ENCODE data around the gene RASAL1.

The RASAL1 gene

DNA sequence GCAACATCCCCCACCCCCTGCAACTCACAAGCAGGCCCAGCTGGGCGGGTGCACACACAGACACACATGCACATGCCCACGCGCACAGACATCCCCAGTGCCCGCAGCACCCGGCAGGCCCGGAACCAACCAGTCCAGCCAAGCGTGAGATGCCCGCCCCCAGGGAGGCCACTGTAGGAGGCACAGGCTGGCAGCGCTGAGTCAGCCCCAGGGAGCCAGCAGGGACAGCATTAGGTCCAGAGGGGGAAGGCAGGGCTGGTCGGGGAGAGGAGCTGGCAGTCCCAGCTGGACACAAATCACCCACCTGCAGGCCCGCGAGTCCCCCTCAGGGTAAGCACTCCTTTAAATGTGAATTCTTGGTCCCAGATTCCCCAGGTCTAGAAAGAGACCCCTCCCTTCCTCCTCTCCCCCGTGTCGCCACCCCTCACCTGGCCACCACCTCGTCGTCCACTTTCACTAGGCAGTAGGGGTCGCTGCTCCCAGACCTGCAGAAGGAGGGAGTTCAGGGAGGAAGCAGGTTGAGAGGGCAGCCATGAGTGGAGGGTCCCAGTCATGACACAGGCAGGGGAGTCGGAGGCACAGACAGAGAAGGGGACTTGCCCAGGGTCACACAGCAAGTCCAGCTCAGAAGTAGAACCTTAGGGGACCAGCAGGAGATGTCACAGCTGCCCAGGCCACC is 5.0 kb downstream of the RASAL1 start:
- H3K79me2 ChIP-seq (ENCODE audit: control insufficient read depth, insufficient read depth, low read length, poor library complexity) = no peaks in the 10 kb centered on the region
- no peaks in the 10 kb centered on the region for H3K36me3 ChIP-seq (ENCODE audit: control insufficient read depth in 1 of 2, insufficient read depth in 2 of 2, low read length in 2 of 2)
- H3K4me3 ChIP-seq (ENCODE audit: low read depth, low read length) = no peak overlapping the region
- H2BK5ac ChIP-seq (ENCODE audit: low read depth, low read length, poor library complexity) = no peak overlapping the region
- H4K12ac ChIP-seq (ENCODE audit: low read depth, low read length) = no peak overlapping the region
- no peak overlapping the region for H4K91ac ChIP-seq (ENCODE audit: low read depth, low read length)
- no peak overlapping the region for H2AFZ ChIP-seq (ENCODE audit: insufficient read depth, low read length, poor library complexity)
- WGBS (ENCODE audit: extremely low coverage, insufficient coverage, insufficient read length) = no CpG with 5 or more reads among the region's 18 CpGs
- H3K9ac ChIP-seq (ENCODE audit: low read length) = no peak overlapping the region
- no peak overlapping the region for H3K4ac ChIP-seq (ENCODE audit: low read depth, low read length)
- no peak overlapping the region for H2BK120ac ChIP-seq (ENCODE audit: insufficient read depth, low read length, poor library complexity)
- H3K18ac ChIP-seq (ENCODE audit: low read length) = no peak overlapping the region
- no peak overlapping the region for H2BK12ac ChIP-seq (ENCODE audit: low read length)
- no peaks in the 10 kb centered on the region for H3K27me3 ChIP-seq (ENCODE audit: insufficient read depth, low read length)
- H3K14ac ChIP-seq (ENCODE audit: low read length) = no peak overlapping the region
- H4K8ac ChIP-seq (ENCODE audit: low read depth, low read length) = no peak overlapping the region
- H3K9me3 ChIP-seq (ENCODE audit: insufficient read depth, low read depth, low read length) = no peaks in the 10 kb centered on the region
- H3K23ac ChIP-seq (ENCODE audit: low read length) = no peak overlapping the region
- no peak overlapping the region for H2AK5ac ChIP-seq (ENCODE audit: low read length)
- H3K4me2 ChIP-seq (ENCODE audit: low read length) = no peak overlapping the region
- no peak for DNase-seq
- peaks cover 0 to 5% of the 10 kb centered on the region in 2 experiments for H3K4me1 ChIP-seq (ENCODE audit: control insufficient read depth in 1 of 2, insufficient read depth in 2 of 2, low read length in 2 of 2)
- no peaks in the 10 kb centered on the region for H3K79me1 ChIP-seq (ENCODE audit: low read length)
- no peak overlapping the region for H3K27ac ChIP-seq (ENCODE audit: low read depth, low read length)

DNA sequence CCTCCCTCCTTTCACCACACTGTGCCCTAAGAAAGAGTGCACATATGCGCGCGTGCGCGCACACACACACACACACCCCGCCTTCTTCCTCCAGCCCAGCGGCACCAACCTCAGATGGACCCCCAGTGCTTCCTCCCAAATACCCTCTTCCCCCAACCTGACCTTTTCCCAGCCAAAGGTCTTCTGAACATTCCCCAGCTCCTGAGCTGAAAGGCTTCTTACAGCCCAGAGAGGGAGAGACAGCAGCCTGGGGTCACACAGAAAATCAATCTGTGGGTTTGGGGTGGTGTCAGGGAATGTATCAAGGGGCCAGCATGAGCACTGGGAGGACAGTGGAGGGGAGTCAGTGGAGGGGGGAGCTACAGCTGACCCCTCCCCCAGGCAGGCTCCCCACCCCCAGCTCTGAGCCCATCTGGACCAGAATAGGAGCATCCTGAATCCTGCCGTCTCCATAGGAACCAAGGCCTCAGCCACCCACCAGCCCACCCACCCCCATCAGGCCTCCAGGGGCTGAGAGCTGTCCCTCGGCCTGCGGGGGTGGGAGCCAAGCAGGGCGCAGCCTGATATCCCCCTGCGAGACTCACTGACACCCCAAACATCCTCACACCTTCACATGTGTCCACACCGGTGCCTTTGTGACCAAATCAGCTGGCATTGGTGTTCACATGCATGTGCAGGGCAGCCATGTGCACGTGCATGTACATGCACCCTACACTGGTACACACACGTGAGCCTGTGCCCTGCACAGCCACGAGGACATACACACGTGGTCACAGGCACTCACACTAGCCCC is 5.7 kb downstream of the RASAL1 start:
- H3K23ac ChIP-seq (ENCODE audit: low read length) = no peak overlapping the region
- no peaks in the 10 kb centered on the region for H3K79me1 ChIP-seq (ENCODE audit: low read length)
- no peaks in the 10 kb centered on the region for H3K9me3 ChIP-seq (ENCODE audit: insufficient read depth, low read depth, low read length)
- H3K27me3 ChIP-seq (ENCODE audit: insufficient read depth, low read length) = no peaks in the 10 kb centered on the region
- WGBS (ENCODE audit: extremely low coverage, insufficient coverage, insufficient read length) = no CpG with 5 or more reads among the region's 17 CpGs
- H3K36me3 ChIP-seq (ENCODE audit: control insufficient read depth in 1 of 2, insufficient read depth in 2 of 2, low read length in 2 of 2) = no peaks in the 10 kb centered on the region
- no peak for DNase-seq
- no peak overlapping the region for H2BK12ac ChIP-seq (ENCODE audit: low read length)
- no peak overlapping the region for H4K8ac ChIP-seq (ENCODE audit: low read depth, low read length)
- no peak overlapping the region for H3K18ac ChIP-seq (ENCODE audit: low read length)
- no peak overlapping the region for H3K14ac ChIP-seq (ENCODE audit: low read length)
- H3K27ac ChIP-seq (ENCODE audit: low read depth, low read length) = no peak overlapping the region
- H3K4me2 ChIP-seq (ENCODE audit: low read length) = no peak overlapping the region
- no peak overlapping the region for H2AK5ac ChIP-seq (ENCODE audit: low read length)
- H3K4ac ChIP-seq (ENCODE audit: low read depth, low read length) = no peak overlapping the region
- no peak overlapping the region for H3K9ac ChIP-seq (ENCODE audit: low read length)
- no peak overlapping the region for H2BK5ac ChIP-seq (ENCODE audit: low read depth, low read length, poor library complexity)
- no peak overlapping the region for H2BK120ac ChIP-seq (ENCODE audit: insufficient read depth, low read length, poor library complexity)
- H4K12ac ChIP-seq (ENCODE audit: low read depth, low read length) = no peak overlapping the region
- no peaks in the 10 kb centered on the region for H3K79me2 ChIP-seq (ENCODE audit: control insufficient read depth, insufficient read depth, low read length, poor library complexity)
- no peaks in the 10 kb centered on the region for H3K4me1 ChIP-seq (ENCODE audit: control insufficient read depth in 1 of 2, insufficient read depth in 2 of 2, low read length in 2 of 2)
- H4K91ac ChIP-seq (ENCODE audit: low read depth, low read length) = no peak overlapping the region
- H3K4me3 ChIP-seq (ENCODE audit: low read depth, low read length) = no peak overlapping the region
- no peak overlapping the region for H2AFZ ChIP-seq (ENCODE audit: insufficient read depth, low read length, poor library complexity)

DNA sequence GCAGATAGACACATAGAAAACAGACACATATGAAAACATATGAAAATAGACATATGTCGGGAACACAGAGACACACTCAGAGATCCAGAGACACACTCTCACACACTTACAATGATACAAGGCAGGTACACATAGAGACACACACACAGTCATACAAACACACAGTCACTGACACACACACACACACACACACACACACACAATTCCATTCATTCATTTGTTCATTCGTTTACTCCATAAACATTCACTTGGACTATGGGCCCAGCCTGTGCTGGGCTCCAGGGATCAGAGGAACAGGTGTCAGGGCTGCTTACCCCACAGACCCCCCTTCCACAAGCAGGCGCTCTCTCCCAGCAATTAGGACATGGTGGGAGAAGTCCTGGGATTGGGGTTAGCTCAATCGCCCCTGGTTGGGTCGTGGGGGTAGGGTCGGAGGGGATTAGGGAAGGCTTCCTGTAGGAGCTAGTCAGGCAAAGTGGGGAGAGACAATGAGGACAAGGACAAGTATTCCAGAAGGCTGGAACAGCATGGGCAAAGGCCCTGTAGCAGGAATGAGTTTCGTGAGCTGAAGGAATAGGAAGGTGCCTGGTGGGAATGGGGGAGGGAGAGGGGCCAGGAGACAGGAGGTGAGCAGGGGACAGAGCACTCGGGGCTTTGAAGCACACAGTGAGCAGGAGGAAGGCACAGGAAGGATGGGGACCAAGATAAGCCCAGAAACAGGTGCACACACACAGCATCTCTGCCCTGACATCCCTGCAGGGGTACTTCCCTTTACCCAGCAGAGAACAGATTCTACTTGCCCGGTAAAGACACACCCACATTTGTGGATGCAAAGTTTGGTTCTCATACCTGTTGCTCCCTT is 6.5 kb downstream of the RASAL1 start:
- no peaks in the 10 kb centered on the region for H3K79me2 ChIP-seq (ENCODE audit: control insufficient read depth, insufficient read depth, low read length, poor library complexity)
- no peak overlapping the region for H3K9ac ChIP-seq (ENCODE audit: low read length)
- no peak overlapping the region for H2AFZ ChIP-seq (ENCODE audit: insufficient read depth, low read length, poor library complexity)
- no peaks in the 10 kb centered on the region for H3K4me1 ChIP-seq (ENCODE audit: control insufficient read depth in 1 of 2, insufficient read depth in 2 of 2, low read length in 2 of 2)
- no peak overlapping the region for H2BK12ac ChIP-seq (ENCODE audit: low read length)
- H2AK5ac ChIP-seq (ENCODE audit: low read length) = no peak overlapping the region
- no peaks in the 10 kb centered on the region for H3K9me3 ChIP-seq (ENCODE audit: insufficient read depth, low read depth, low read length)
- no peak overlapping the region for H4K91ac ChIP-seq (ENCODE audit: low read depth, low read length)
- H4K12ac ChIP-seq (ENCODE audit: low read depth, low read length) = no peak overlapping the region
- no peak overlapping the region for H3K14ac ChIP-seq (ENCODE audit: low read length)
- H3K36me3 ChIP-seq (ENCODE audit: control insufficient read depth in 1 of 2, insufficient read depth in 2 of 2, low read length in 2 of 2) = no peaks in the 10 kb centered on the region
- H3K4me2 ChIP-seq (ENCODE audit: low read length) = no peak overlapping the region
- no peaks in the 10 kb centered on the region for H3K27me3 ChIP-seq (ENCODE audit: insufficient read depth, low read length)
- WGBS (ENCODE audit: extremely low coverage, insufficient coverage, insufficient read length) = no CpG with 5 or more reads among the region's 9 CpGs
- no peak overlapping the region for H4K8ac ChIP-seq (ENCODE audit: low read depth, low read length)
- H2BK5ac ChIP-seq (ENCODE audit: low read depth, low read length, poor library complexity) = no peak overlapping the region
- no peak overlapping the region for H2BK120ac ChIP-seq (ENCODE audit: insufficient read depth, low read length, poor library complexity)
- no peaks in the 10 kb centered on the region for H3K79me1 ChIP-seq (ENCODE audit: low read length)
- DNase-seq = no peak
- H3K4me3 ChIP-seq (ENCODE audit: low read depth, low read length) = no peak overlapping the region
- H3K4ac ChIP-seq (ENCODE audit: low read depth, low read length) = no peak overlapping the region
- no peak overlapping the region for H3K18ac ChIP-seq (ENCODE audit: low read length)
- no peak overlapping the region for H3K23ac ChIP-seq (ENCODE audit: low read length)
- no peak overlapping the region for H3K27ac ChIP-seq (ENCODE audit: low read depth, low read length)

DNA sequence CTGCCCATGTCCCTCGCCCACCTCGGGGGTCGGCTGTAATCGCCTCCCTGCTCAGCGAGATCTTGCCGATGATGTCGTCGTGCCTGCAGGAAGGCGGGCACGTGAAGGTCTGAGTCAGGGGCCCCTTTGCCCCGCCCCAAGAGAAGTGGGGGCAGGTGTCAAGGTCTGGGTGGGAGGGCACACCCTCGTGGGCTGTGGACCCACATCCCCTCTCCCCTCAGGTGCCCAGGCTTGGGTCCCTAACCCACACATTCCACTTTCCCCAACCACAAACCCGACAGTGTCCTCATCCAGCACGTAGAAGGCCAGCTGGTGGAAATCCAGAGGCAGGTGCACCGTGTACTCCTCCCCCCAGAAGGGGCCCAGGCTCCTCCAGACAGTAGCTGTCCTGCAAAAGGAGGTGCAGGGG is 7.8 kb downstream of the RASAL1 start:
- no peak overlapping the region for H4K12ac ChIP-seq (ENCODE audit: low read depth, low read length)
- no peak for DNase-seq
- no peak overlapping the region for H2AK5ac ChIP-seq (ENCODE audit: low read length)
- no peak overlapping the region for H4K91ac ChIP-seq (ENCODE audit: low read depth, low read length)
- H4K8ac ChIP-seq (ENCODE audit: low read depth, low read length) = no peak overlapping the region
- no peak overlapping the region for H3K27ac ChIP-seq (ENCODE audit: low read depth, low read length)
- no peaks in the 10 kb centered on the region for H3K4me1 ChIP-seq (ENCODE audit: control insufficient read depth in 1 of 2, insufficient read depth in 2 of 2, low read length in 2 of 2)
- no peaks in the 10 kb centered on the region for H3K79me2 ChIP-seq (ENCODE audit: control insufficient read depth, insufficient read depth, low read length, poor library complexity)
- no CpG with 5 or more reads among the region's 15 CpGs for WGBS (ENCODE audit: extremely low coverage, insufficient coverage, insufficient read length)
- peak overlapping the region; percentile 23 for H3K4me3 ChIP-seq (ENCODE audit: low read depth, low read length)
- no peak overlapping the region for H3K14ac ChIP-seq (ENCODE audit: low read length)
- H2BK120ac ChIP-seq (ENCODE audit: insufficient read depth, low read length, poor library complexity) = no peak overlapping the region
- no peaks in the 10 kb centered on the region for H3K27me3 ChIP-seq (ENCODE audit: insufficient read depth, low read length)
- H3K9ac ChIP-seq (ENCODE audit: low read length) = no peak overlapping the region
- no peaks in the 10 kb centered on the region for H3K79me1 ChIP-seq (ENCODE audit: low read length)
- H3K9me3 ChIP-seq (ENCODE audit: insufficient read depth, low read depth, low read length) = no peaks in the 10 kb centered on the region
- no peak overlapping the region for H3K18ac ChIP-seq (ENCODE audit: low read length)
- H2BK12ac ChIP-seq (ENCODE audit: low read length) = no peak overlapping the region
- H3K4me2 ChIP-seq (ENCODE audit: low read length) = no peak overlapping the region
- no peak overlapping the region for H3K4ac ChIP-seq (ENCODE audit: low read depth, low read length)
- no peak overlapping the region for H2BK5ac ChIP-seq (ENCODE audit: low read depth, low read length, poor library complexity)
- H3K36me3 ChIP-seq (ENCODE audit: control insufficient read depth in 1 of 2, insufficient read depth in 2 of 2, low read length in 2 of 2) = no peaks in the 10 kb centered on the region
- no peak overlapping the region for H2AFZ ChIP-seq (ENCODE audit: insufficient read depth, low read length, poor library complexity)
- no peak overlapping the region for H3K23ac ChIP-seq (ENCODE audit: low read length)
